Body of pancreas (tissue), 2 donors: ENCODE results near the gene RPS15A. TPM values are rescaled to one million over a fixed set of nuclear protein-coding genes. Genes with fewer than 3 reads are reported as not detected.

Source experiments
- total RNA-seq, 2 donors: library from RNA; depleted of rRNA; stranded (reverse); fragments of >200 nt; gene quantifications; one replicate each; pipeline ENCODE4 v1.1.0, GENCODE V29; 2016

Gene RPS15A
- total RNA-seq, 2 donors from 2014 or later = 232 to 393 TPM

Other genes with a start within 250 kb of the RPS15A start
- gene NOMO2, start 228.2 kb downstream of the RPS15A start, total RNA-seq = 100 to 1,000 TPM in 1 of 2 donors, 10 to 100 TPM in 1; 89.0 to 172 TPM
- 100 to 1,000 TPM; 111 to 153 TPM for gene ARL6IP1, start 11.2 kb upstream of the RPS15A start, total RNA-seq
- 10 to 100 TPM; 50.3 to 59.3 TPM for gene SMG1, start 136.1 kb upstream of the RPS15A start, total RNA-seq
- under 1 TPM; 0.33 to 0.78 TPM for gene TMC7, start 193.6 kb upstream of the RPS15A start, total RNA-seq